HG03575 (cell line): Measurements from ENCODE around the gene CFAP46.
"Not testable (repeated sequence)": the region's sequence is repeated elsewhere in the genome, so short reads cannot be mapped to it uniquely, and the experiment has no call there.

Experiments used
- ATAC-seq: cut with Tn5 transposase; IDR thresholded peaks from one replicate; pipeline ENCODE4 v1.9.1; 2021; ENCODE audit not compliant: unreplicated experiment, insufficient number of reproducible peaks, low FRiP score; ENCODE audit errors: extremely low read depth

CFAP46 gene

GRCh38 chr10:132964707-132965410 lies 22.5 kb upstream of the CFAP46 start:
- ATAC-seq: not testable (repeated sequence)

- ATAC-seq: no peak
These were observed 21.9 kb upstream of the CFAP46 start for GRCh38 chr10:132964231-132964630.

GRCh38 chr10:132963430-132963960 lies 21.1 kb upstream of the CFAP46 start:
- no peak for ATAC-seq

- no peak for ATAC-seq
These were observed 20.5 kb upstream of the CFAP46 start for GRCh38 chr10:132962623-132963429.

GRCh38 chr10:132961787-132962622 lies 19.6 kb upstream of the CFAP46 start:
- no peak for ATAC-seq

GRCh38 chr10:132961420-132961786 lies 19.0 kb upstream of the CFAP46 start:
- ATAC-seq: no peak

GRCh38 chr10:132960631-132961419 lies 18.5 kb upstream of the CFAP46 start:
- no peak for ATAC-seq

- no peak for ATAC-seq
These were observed 17.7 kb upstream of the CFAP46 start for GRCh38 chr10:132960071-132960472.

GRCh38 chr10:132959559-132959961 lies 17.2 kb upstream of the CFAP46 start:
- no peak for ATAC-seq

- ATAC-seq: no peak
These were observed 16.7 kb upstream of the CFAP46 start for GRCh38 chr10:132958883-132959558.

GRCh38 chr10:132957981-132958882 lies 15.9 kb upstream of the CFAP46 start:
- ATAC-seq: no peak

- no peak for ATAC-seq
These were observed 14.8 kb upstream of the CFAP46 start for GRCh38 chr10:132957131-132957530.

GRCh38 chr10:132956259-132956658 lies 13.9 kb upstream of the CFAP46 start:
- not testable (repeated sequence) for ATAC-seq

GRCh38 chr10:132955479-132955878 lies 13.1 kb upstream of the CFAP46 start:
- no peak for ATAC-seq

- no peak for ATAC-seq
These were observed 11.1 kb upstream of the CFAP46 start for GRCh38 chr10:132953428-132953827.

- ATAC-seq: no peak
These were observed 9.6 kb upstream of the CFAP46 start for GRCh38 chr10:132951926-132952325.

- no peak for ATAC-seq
These were observed 6.0 kb upstream of the CFAP46 start for GRCh38 chr10:132948351-132948750.
